Stimulated activated CD4-positive, alpha-beta T cell treated with anti-CD3 and anti-CD28 coated beads, Interleukin-12 subunit alpha, Interleukin-12 subunit beta, amount 100 ng/mL, for 24 hours (primary cell): ENCODE results near the gene PPTC7.
"Not testable (repeated sequence)": the region's sequence is repeated elsewhere in the genome, so short reads cannot be mapped to it uniquely, and the experiment has no call there.

ENCODE experiments used
- DNase-seq, 2 experiments: peaks; one replicate each; pipeline ENCODE4 v3.0.0-alpha.2; 2020; ENCODE audit warnings: low read depth in 2 of 2

Gene PPTC7

GRCh38 chr12:110585231-110585799 is 2.2 kb upstream of the PPTC7 start:
- peak in 1 of 2 experiments; percentile 35 for DNase-seq

- peak; percentile 62 to 69 for DNase-seq
These were observed 612 bp downstream of the PPTC7 start for GRCh38 chr12:110582276-110583136.

GRCh38 chr12:110581931-110582275 is 1.2 kb downstream of the PPTC7 start:
- no peak for DNase-seq

- DNase-seq = no peak
These were observed 3.4 kb downstream of the PPTC7 start for GRCh38 chr12:110579535-110580253.

- no peak for DNase-seq
These were observed 4.2 kb downstream of the PPTC7 start for GRCh38 chr12:110578694-110579534.

- peak in 1 of 2 experiments; percentile 16 for DNase-seq
These were observed 5.0 kb downstream of the PPTC7 start for GRCh38 chr12:110577864-110578693.

GRCh38 chr12:110576504-110576903 is 6.6 kb downstream of the PPTC7 start:
- DNase-seq = no peak

GRCh38 chr12:110575326-110575725 is 7.8 kb downstream of the PPTC7 start:
- no peak for DNase-seq

- DNase-seq = not testable (repeated sequence)
These were observed 8.3 kb downstream of the PPTC7 start for GRCh38 chr12:110574717-110575230.

- DNase-seq = no peak
These were observed 9.1 kb downstream of the PPTC7 start for GRCh38 chr12:110574044-110574443.

GRCh38 chr12:110570798-110571197 is 12.3 kb downstream of the PPTC7 start:
- DNase-seq = not testable (repeated sequence)

- not testable (repeated sequence) for DNase-seq
These were observed 13.3 kb downstream of the PPTC7 start for GRCh38 chr12:110569838-110570237.

- DNase-seq = no peak
These were observed 14.4 kb downstream of the PPTC7 start for GRCh38 chr12:110568752-110569151.

- no peak for DNase-seq
These were observed 16.1 kb downstream of the PPTC7 start for GRCh38 chr12:110566993-110567392.

GRCh38 chr12:110565894-110566871 is 16.9 kb downstream of the PPTC7 start:
- DNase-seq = no peak

GRCh38 chr12:110564471-110564991 is 18.6 kb downstream of the PPTC7 start:
- no peak for DNase-seq

- no peak for DNase-seq
These were observed 19.2 kb downstream of the PPTC7 start for GRCh38 chr12:110563702-110564470.

- DNase-seq = not testable (repeated sequence)
These were observed 20.7 kb downstream of the PPTC7 start for GRCh38 chr12:110562386-110562785.
